ENCODE measurements around the gene TBL1XR1. TPM values are rescaled to one million over a fixed set of nuclear protein-coding genes. Genes with fewer than 3 reads are reported as not detected.
A peak's percentile ranks its signal among the peaks of the same experiment; 100 is the strongest.
"Not testable (repeated sequence)": the region's sequence is repeated elsewhere in the genome, so short reads cannot be mapped to it uniquely, and the experiment has no call there.

Gene TBL1XR1
- polyA plus RNA-seq, 12 donors = 59.7 to 586 (median 82.5) TPM

GRCh38 chr3:177145954-177146353, 51.3 kb downstream of the TBL1XR1 start:
- no peak for DNase-seq

- no peak for DNase-seq
These were observed 51.9 kb downstream of the TBL1XR1 start for GRCh38 chr3:177145381-177145780.

GRCh38 chr3:177144922-177145321, 52.4 kb downstream of the TBL1XR1 start:
- DNase-seq = no peak

GRCh38 chr3:177141899-177142646, 55.2 kb downstream of the TBL1XR1 start:
- no peak for DNase-seq

GRCh38 chr3:177141471-177141870, 55.8 kb downstream of the TBL1XR1 start:
- DNase-seq = no peak

- not testable (repeated sequence) for DNase-seq
These were observed 58.1 kb downstream of the TBL1XR1 start for GRCh38 chr3:177139220-177139619.

- no peak for DNase-seq
These were observed 59.2 kb downstream of the TBL1XR1 start for GRCh38 chr3:177137774-177138705.

GRCh38 chr3:177136741-177137140, 60.5 kb downstream of the TBL1XR1 start:
- no peak for DNase-seq

- DNase-seq = no peak
These were observed 61.3 kb downstream of the TBL1XR1 start for GRCh38 chr3:177135841-177136492.

- DNase-seq = no peak
These were observed 62.5 kb downstream of the TBL1XR1 start for GRCh38 chr3:177134816-177135210.

GRCh38 chr3:177133860-177134815, 63.1 kb downstream of the TBL1XR1 start:
- peak; percentile 81 for DNase-seq

GRCh38 chr3:177131927-177132636, 65.2 kb downstream of the TBL1XR1 start:
- DNase-seq = no peak

- DNase-seq = no peak
These were observed 70.3 kb downstream of the TBL1XR1 start for GRCh38 chr3:177127008-177127407.

- no peak for DNase-seq
These were observed 71.1 kb downstream of the TBL1XR1 start for GRCh38 chr3:177126015-177126773.

- no peak for DNase-seq
These were observed 72.4 kb downstream of the TBL1XR1 start for GRCh38 chr3:177124882-177125281.

GRCh38 chr3:177123822-177124221, 73.5 kb downstream of the TBL1XR1 start:
- no peak for DNase-seq

- no peak for DNase-seq
These were observed 75.0 kb downstream of the TBL1XR1 start for GRCh38 chr3:177122183-177122856.

- DNase-seq = no peak
These were observed 77.5 kb downstream of the TBL1XR1 start for GRCh38 chr3:177119829-177120228.

GRCh38 chr3:177114253-177114652, 83.0 kb downstream of the TBL1XR1 start:
- DNase-seq = no peak

All from muscle of arm (tissue), 12 donors.